Neuronal stem cell (in vitro differentiated cells): ENCODE data around the gene WDR86.

Source experiments
- DNase-seq: peaks from one replicate; pipeline ENCODE4 v3.0.0-alpha.2; 2013; ENCODE audit warnings: low spot score
- H2AFZ ChIP-seq: one replicate; pipeline ENCODE4 v1.6.1; 2013; ENCODE audit warnings: mild to moderate bottlenecking, low read length, inconsistent platforms
- H2AK5ac ChIP-seq: 2 replicates; pipeline ENCODE4 v1.6.1; 2013; ENCODE audit warnings: low read depth, mild to moderate bottlenecking, inconsistent platforms, low read length, moderate library complexity, mixed read lengths
- H2BK120ac ChIP-seq: 2 replicates; pipeline ENCODE4 v1.6.1; 2013; ENCODE audit warnings: low read depth, mild to moderate bottlenecking, inconsistent platforms, low read length, moderate library complexity, mixed read lengths
- H2BK12ac ChIP-seq: one replicate; pipeline ENCODE4 v1.6.1; 2013; ENCODE audit warnings: low read length, inconsistent platforms
- H2BK15ac ChIP-seq: 2 replicates; pipeline ENCODE4 v1.6.1; 2013; ENCODE audit warnings: mild to moderate bottlenecking, low read length, inconsistent platforms, mixed read lengths
- H2BK5ac ChIP-seq: one replicate; pipeline ENCODE4 v1.6.1; 2013; ENCODE audit warnings: inconsistent platforms, mild to moderate bottlenecking, low read length, moderate library complexity
- H3K14ac ChIP-seq: one replicate; pipeline ENCODE4 v1.6.1; 2013; ENCODE audit warnings: low read length, inconsistent platforms
- H3K18ac ChIP-seq: 2 replicates; pipeline ENCODE4 v1.6.1; 2013; ENCODE audit warnings: low read length, inconsistent platforms
- H3K23ac ChIP-seq: 2 replicates; pipeline ENCODE4 v1.6.1; 2013; ENCODE audit warnings: low read depth, mild to moderate bottlenecking, mixed read lengths, low read length, inconsistent platforms; ENCODE audit not compliant: poor library complexity
- H3K27ac ChIP-seq: replicated peaks from 3 replicates; pipeline ENCODE4 v1.5.1; 2013; ENCODE audit warnings: low read length, inconsistent platforms
- H3K27me3 ChIP-seq, 3 experiments: 2 replicates each; pipeline ENCODE4 v1.6.1; 2013; ENCODE audit warnings: low read length in 3 of 3, mild to moderate bottlenecking in 2 of 3, inconsistent platforms in 1 of 3, low read depth in 1 of 3, mixed read lengths in 1 of 3, moderate library complexity in 1 of 3; ENCODE audit not compliant: control insufficient read depth in 3 of 3, insufficient read depth in 3 of 3
- H3K36me3 ChIP-seq, 2 donors: replicated peaks in 1 of 2; 2 replicates each; pipeline ENCODE4 v1.6.1; 2013; ENCODE audit warnings: low read length in 2 of 2; ENCODE audit not compliant: control insufficient read depth in 2 of 2, insufficient read depth in 2 of 2
- H3K4ac ChIP-seq: 2 replicates; pipeline ENCODE4 v1.6.1; 2013; ENCODE audit warnings: inconsistent platforms, mild to moderate bottlenecking, low read length, moderate library complexity
- H3K4me1 ChIP-seq, 2 donors: 1 replicate in 1 of 2; 2 replicates in 1 of 2; pipeline ENCODE4 v1.6.1; 2013; ENCODE audit warnings: low read length in 2 of 2, low read depth in 1 of 2; ENCODE audit not compliant: control insufficient read depth in 2 of 2, insufficient read depth in 1 of 2
- H3K4me2 ChIP-seq: one replicate; pipeline ENCODE4 v1.6.1; 2013; ENCODE audit warnings: mild to moderate bottlenecking, low read length, inconsistent platforms; ENCODE audit not compliant: insufficient read depth, poor library complexity, severe bottlenecking
- H3K4me3 ChIP-seq, 2 donors: 2 replicates each; pipeline ENCODE4 v1.5.1; 2013; ENCODE audit warnings: low read length in 2 of 2, mild to moderate bottlenecking in 2 of 2, inconsistent platforms in 1 of 2, moderate library complexity in 1 of 2
- H3K79me1 ChIP-seq: one replicate; pipeline ENCODE4 v1.6.1; 2013; ENCODE audit warnings: low read depth, mild to moderate bottlenecking, inconsistent platforms, low read length, moderate library complexity
- H3K9ac ChIP-seq: one replicate; pipeline ENCODE4 v1.6.1; 2013; ENCODE audit warnings: mild to moderate bottlenecking, low read depth, low read length, inconsistent platforms; ENCODE audit not compliant: poor library complexity
- H3K9me3 ChIP-seq, 2 donors: replicated peaks in 1 of 2; 2 replicates each; pipeline versions ENCODE3 to v1.6.1; 2013; ENCODE audit warnings: low read length in 2 of 2, mild to moderate bottlenecking in 2 of 2, inconsistent platforms in 1 of 2, low read depth in 1 of 2, mixed read lengths in 1 of 2, moderate library complexity in 1 of 2; ENCODE audit not compliant: control insufficient read depth in 2 of 2, insufficient read depth in 1 of 2
- H4K8ac ChIP-seq: one replicate; pipeline ENCODE4 v1.6.1; 2013; ENCODE audit warnings: low read depth, mild to moderate bottlenecking, inconsistent platforms, low read length, moderate library complexity
- H4K91ac ChIP-seq: one replicate; pipeline ENCODE4 v1.6.1; 2013; ENCODE audit warnings: low read length, low read depth, mild to moderate bottlenecking, inconsistent platforms; ENCODE audit not compliant: poor library complexity
- WGBS, 2 donors: extraction: QIAGEN DNeasy Blood & Tissue Kit; methylation state at CpG; one replicate each; pipeline ENCODE4 v1.1.7; 2013; ENCODE audit warnings: missing lambda C conversion rate in 2 of 2, mixed read lengths in 1 of 2; ENCODE audit not compliant: insufficient read length in 2 of 2, insufficient replicate concordance in 1 of 2; ENCODE audit errors: extremely low coverage in 2 of 2; 5-methylcytosine and 5-hydroxymethylcytosine counted together

Gene WDR86

DNA sequence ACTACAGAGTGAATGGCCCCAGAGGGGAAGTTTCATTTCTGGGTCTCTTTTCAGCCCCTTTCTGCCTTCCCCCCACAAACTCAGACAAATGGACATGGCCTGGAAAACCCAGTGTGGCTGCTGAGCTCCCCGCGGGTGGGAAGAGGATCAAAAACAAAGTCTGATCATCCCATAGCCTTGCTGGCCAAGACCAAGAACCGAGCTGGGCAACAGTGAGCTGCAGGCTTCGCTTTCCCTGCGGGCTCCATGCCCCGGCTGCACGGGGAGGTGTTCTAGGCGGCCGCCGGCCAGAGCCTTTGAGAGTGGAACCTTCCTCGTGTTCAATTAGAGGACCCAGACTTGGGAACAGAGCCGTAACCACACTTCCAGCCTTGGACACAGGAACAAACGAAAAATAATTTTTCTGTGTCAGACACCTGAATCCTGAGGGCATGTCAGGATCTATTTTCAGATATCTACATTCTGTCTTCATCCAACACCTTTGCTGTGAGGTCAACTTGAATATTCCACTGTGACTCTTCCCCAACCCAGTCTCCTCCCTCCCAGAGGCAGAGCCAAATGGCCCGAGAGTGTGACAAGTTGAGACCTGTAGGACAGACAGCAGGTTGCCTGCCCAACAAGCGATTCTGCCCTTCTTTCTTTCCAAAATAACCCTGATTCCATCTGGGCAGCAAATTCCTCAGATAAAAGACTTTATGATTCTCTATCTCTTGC is 26.0 kb downstream of the WDR86 start:
- H3K9ac ChIP-seq: no peak overlapping the region

DNA sequence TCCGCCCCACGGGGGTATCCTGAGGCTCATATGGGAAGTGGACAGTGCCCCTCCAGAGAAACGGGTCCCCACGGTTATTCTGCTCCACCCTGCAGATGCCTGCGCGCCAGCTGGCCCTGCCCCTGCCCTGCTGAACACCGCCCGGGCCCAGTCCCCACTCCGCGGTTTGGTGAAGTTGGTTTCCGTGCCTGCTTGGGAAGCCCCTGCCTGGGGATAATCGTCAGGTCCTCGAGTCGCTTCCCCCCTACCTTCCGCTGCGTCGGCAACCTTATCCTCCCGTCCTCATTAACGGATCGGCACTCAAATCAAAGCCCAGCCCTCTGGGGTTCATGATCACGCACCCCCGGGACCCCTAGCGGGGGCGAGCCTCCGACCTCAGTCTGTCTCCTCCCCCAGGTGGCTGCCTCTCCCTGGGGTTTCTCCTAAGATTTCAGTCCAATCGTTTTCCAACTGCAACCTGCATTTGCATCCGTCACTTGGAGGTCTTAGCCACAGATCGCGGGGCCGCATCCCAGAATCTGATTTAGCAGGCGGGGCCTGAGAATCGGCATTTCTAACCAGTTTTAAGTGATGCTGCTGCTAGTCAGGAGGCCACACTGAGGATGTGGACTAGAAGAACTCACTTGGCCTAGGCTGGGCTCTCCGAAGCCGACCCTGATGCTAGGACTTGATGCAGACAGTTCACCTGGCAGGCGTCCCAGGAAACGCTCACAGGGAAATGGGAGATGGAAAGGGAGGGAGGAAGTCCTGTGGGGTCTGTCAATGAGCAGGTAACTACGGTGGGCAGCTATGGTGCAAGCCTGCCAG is 27.6 kb downstream of the WDR86 start:
- H3K4me1 ChIP-seq: peaks cover 0 to 13% of the 10 kb centered on the region in 2 donors
- peaks cover 0 to 19% (median 9%) of the 10 kb centered on the region in 3 experiments for H3K27me3 ChIP-seq
- peak overlapping the region; percentile 86 for H3K23ac ChIP-seq
- H3K18ac ChIP-seq: peak overlapping the region; percentile 92
- peak overlapping the region; percentile 67 for H2BK5ac ChIP-seq
- peak overlapping the region; percentile 90 for H2AK5ac ChIP-seq
- no peak overlapping the region for H3K14ac ChIP-seq
- H3K9ac ChIP-seq: peak overlapping the region; percentile 83
- H3K4ac ChIP-seq: no peak overlapping the region
- H2BK120ac ChIP-seq: peak overlapping the region; percentile 92
- no peak for DNase-seq
- H2BK12ac ChIP-seq: no peak overlapping the region
- no CpG with 5 or more reads among the region's 37 CpGs for WGBS, 2 donors
- H3K4me2 ChIP-seq: peak overlapping the region; percentile 90
- H3K79me1 ChIP-seq: peaks cover 4% of the 10 kb centered on the region
- peak overlapping the region in 1 of 2 donors; percentile 75 for H3K4me3 ChIP-seq
- H2AFZ ChIP-seq: no peak overlapping the region
- no peak overlapping the region for H3K27ac ChIP-seq
- H2BK15ac ChIP-seq: no peak overlapping the region
- no peak overlapping the region for H4K8ac ChIP-seq
- peaks cover 16 to 27% of the 10 kb centered on the region in 2 donors for H3K36me3 ChIP-seq
- no peak overlapping the region for H4K91ac ChIP-seq
- H3K9me3 ChIP-seq: no peaks in the 10 kb centered on the region

More for the DNA sequence above, 26.0 kb downstream of the WDR86 start:
- Histone ChIP-seq H4K8ac (no peak overlapping the region), H4K91ac (no peak overlapping the region), H3K4me1 (peaks cover 0 to 13% of the 10 kb centered on the region in 2 donors), H3K23ac (no peak overlapping the region), H2BK12ac (no peak overlapping the region), H2BK120ac (no peak overlapping the region), H3K4ac (no peak overlapping the region), H3K9me3 (no peaks in the 10 kb centered on the region), H3K27me3 (peaks cover 0 to 19% (median 9%) of the 10 kb centered on the region in 3 experiments), H2AFZ (no peak overlapping the region), H3K14ac (no peak overlapping the region), H3K4me2 (no peak overlapping the region), H3K27ac (no peak overlapping the region), H2BK5ac (no peak overlapping the region), H3K18ac (no peak overlapping the region), H3K36me3 (peaks cover 10 to 13% of the 10 kb centered on the region in 2 donors), H2BK15ac (no peak overlapping the region), H2AK5ac (no peak overlapping the region), H3K79me1 (peaks cover 2% of the 10 kb centered on the region), H3K4me3 (no peak overlapping the region)
- no CpG with 5 or more reads among the region's 15 CpGs for WGBS, 2 donors
- no peak for DNase-seq

DNA sequence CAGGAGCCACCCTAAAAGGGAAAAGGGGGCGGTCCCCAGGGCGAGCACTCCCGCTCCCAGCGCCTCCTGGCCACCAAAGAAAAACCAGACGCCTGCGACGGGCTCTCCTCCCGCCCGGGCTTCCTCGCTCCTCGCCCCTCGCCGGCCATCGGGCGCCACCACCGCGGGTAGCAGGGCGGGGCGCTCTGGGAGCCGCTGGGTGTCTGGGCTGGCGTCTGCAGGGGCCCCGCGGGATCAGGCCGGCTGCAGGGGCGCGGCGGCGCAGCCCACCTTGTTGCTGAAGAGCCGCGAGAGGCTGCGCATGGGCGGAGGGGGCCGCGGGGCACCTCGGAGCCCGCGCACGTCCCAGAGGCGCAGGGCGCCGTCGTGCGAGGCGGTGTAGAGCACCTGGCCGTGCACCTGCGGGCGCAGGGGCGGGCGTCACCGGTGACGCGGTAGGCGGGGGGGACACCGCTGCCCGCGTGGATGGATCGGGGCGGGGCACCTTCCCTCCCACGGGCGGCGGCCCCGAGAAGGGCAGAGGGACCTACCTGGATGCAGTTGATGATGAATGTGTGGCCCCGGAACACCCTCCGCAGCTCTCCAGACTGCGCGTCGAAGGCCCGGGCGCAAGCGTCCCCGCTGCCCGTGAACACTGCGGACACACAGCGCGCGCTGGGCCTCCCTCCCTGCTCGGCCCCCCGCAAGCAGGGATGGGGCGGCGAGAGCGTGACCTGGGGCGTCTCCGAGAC is 28.3 kb downstream of the WDR86 start:
- Histone ChIP-seq H3K27me3 (peaks cover 0 to 19% (median 9%) of the 10 kb centered on the region in 3 experiments), H3K4me3 (peak overlapping the region in 1 of 2 donors; percentile 75), H2AK5ac (peak overlapping the region; percentile 90), H3K9ac (peak overlapping the region; percentile 83), H2BK12ac (no peak overlapping the region), H2AFZ (no peak overlapping the region), H3K9me3 (no peaks in the 10 kb centered on the region), H2BK15ac (peak overlapping the region; percentile 39), H3K14ac (peak overlapping the region; percentile 31), H3K18ac (peak overlapping the region; percentile 92), H4K91ac (no peak overlapping the region), H3K79me1 (peaks cover 4% of the 10 kb centered on the region), H3K27ac (no peak overlapping the region), H3K4me1 (peaks cover 0 to 13% of the 10 kb centered on the region in 2 donors), H2BK120ac (peak overlapping the region; percentile 92), H4K8ac (no peak overlapping the region), H3K4ac (no peak overlapping the region), H3K4me2 (peak overlapping the region; percentile 90), H2BK5ac (peak overlapping the region; percentile 67), H3K23ac (peak overlapping the region; percentile 86), H3K36me3 (peaks cover 21 to 34% of the 10 kb centered on the region in 2 donors)
- WGBS, 2 donors: no CpG with 5 or more reads among the region's 83 CpGs
- DNase-seq: no peak
